ENCODE results near the gene ABCD1.

DNA sequence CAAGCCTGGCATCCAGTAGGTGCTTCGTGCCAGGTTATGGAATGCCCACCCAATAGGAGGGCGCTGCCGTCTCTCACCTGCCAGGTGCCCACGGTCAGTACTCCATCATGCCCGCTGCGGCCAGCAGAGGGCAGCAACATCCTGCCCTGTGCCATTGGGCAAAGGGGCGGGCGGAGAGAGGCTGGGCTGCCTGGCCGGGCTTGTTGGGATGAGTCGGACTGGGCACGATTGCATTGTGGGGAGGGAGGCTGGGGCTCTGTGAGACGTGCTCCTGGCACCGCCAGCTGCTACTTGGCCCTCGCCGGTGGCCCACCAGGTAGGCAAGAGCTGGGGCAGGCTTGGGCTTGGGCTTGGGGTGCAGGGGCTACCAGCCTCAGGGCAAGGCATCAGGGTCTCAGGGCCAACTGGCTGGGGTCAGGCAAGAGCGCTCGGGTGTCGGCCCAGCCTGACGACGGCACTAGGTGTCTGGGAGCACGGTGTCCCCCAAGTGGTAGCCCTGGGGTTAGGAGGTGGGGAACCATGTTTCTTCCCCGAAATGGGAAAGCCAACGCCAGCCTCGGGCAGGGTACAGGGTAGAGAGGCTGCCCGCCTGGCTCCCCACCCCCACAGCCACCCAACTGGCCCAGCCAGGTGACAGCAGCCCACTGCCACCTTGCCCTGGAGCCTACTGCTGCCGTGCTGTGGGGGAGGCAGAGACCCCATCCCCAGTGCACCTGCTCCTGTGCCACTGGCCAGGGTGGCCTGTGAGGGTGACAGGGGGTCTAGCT, 39.5 kb downstream of the ABCD1 start, which contains the start of gene PLXNB3:
- TF ChIP-seq, protein P1, sequence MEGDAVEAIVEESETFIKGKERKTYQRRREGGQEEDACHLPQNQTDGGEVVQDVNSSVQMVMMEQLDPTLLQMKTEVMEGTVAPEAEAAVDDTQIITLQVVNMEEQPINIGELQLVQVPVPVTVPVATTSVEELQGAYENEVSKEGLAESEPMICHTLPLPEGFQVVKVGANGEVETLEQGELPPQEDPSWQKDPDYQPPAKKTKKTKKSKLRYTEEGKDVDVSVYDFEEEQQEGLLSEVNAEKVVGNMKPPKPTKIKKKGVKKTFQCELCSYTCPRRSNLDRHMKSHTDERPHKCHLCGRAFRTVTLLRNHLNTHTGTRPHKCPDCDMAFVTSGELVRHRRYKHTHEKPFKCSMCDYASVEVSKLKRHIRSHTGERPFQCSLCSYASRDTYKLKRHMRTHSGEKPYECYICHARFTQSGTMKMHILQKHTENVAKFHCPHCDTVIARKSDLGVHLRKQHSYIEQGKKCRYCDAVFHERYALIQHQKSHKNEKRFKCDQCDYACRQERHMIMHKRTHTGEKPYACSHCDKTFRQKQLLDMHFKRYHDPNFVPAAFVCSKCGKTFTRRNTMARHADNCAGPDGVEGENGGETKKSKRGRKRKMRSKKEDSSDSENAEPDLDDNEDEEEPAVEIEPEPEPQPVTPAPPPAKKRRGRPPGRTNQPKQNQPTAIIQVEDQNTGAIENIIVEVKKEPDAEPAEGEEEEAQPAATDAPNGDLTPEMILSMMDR (IDR thresholded peaks at IDR 0.05), result peak; percentile 51 to 91 (median 83)
- peak; percentile 50 for TF ChIP-seq POLR2A (IDR thresholded peaks at IDR 0.05)
- TF ChIP-seq POLR2AphosphoS5 (IDR thresholded peaks at IDR 0.05), result peak; percentile 66
